GM19397 (cell line): ENCODE data around the gene NHERF1.

Source experiments
- ATAC-seq: cut with Tn5 transposase; IDR thresholded peaks from one replicate; pipeline ENCODE4 v1.9.1; 2021; ENCODE audit warnings: mild to moderate bottlenecking, moderate library complexity; ENCODE audit not compliant: unreplicated experiment

The NHERF1 gene

DNA sequence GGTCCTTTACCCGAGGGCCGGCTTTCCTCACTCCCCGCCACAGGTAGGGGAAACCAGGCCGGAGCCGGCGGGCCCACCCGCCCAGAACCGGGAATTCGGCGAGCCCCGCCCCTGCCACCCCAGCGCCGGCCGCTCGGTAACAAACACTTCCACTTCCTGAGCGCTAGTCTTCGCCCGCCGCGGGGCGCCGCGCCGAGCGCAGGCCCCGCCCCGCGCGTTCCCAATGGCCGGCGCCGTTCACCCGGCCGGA lies 224 bp upstream of the NHERF1 start:
- no peak for ATAC-seq

- ATAC-seq = peak; percentile 2
Measured at GRCh38 chr17:74749279-74750038, 1.0 kb downstream of the NHERF1 start.

DNA sequence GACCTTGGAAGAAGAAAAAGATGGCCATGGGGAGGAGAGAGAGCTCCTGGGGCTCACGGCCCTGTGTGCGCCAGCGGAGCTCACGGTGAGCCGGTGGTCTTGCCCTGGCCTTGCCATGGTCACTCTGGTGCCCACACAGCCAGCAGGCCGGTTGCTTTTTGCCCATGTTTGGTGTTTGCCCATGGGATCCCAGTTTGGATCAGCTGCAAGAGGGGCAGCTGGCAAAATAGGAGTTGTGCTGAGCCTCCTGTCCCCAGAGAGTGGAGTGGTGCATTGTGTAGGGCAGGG lies 1.6 kb downstream of the NHERF1 start:
- ATAC-seq = no peak

DNA sequence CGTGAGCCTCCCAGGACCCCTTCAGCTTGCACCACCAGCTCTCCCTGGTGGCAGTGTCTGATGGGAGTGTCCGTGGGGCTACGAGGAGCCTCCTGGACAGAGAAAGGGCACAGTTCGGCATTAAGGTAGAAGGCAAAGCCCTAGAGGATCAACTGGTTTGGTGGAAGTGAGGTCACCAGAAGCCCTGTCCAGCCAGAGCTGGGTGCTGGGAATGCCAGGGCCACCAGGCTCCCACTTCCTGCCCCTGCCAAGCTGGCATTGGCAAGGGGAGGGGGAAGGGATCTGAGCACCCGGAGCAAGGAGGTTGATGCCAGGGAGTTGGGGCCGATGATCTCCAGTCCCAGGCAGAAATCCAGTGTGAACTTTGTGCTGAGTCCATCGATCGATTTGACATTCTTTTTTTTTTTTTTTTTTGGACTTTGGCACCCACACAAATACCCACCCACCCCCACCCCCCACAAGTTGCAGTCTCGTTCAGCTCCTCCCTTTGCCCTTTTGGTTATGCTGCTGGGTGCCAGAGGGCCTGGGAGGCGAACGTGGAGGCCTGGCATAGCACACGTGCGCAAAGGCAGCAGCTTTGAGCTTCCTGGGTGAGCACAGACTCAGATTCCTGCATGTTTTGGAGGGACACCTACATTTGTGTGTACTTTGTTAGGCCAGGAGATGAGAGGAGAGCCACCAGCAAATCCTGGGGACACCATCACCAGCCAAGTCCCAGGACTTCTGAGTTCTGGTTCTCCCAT lies 2.1 kb downstream of the NHERF1 start:
- no peak for ATAC-seq

DNA sequence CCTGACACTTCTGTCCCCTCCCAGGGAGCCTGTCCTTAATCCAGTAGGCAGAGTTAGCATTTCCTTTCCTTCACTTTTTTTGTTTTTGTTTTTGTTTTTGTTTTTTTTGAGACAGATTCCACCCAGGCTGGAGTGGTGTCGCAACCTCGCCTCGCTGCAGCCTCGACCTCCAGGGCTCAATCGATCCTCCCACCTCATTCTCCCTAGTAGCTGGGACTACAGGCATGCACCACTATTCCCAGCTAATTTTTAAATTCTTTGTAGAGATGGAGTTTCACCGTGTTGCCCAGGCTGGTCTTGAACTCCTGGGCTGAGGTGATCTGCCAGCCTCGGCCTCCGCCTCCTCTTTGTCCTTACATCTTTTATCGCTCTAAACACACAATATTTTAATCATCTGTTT lies 4.0 kb downstream of the NHERF1 start:
- ATAC-seq = no peak

GRCh38 chr17:74752822-74753401 lies 4.5 kb downstream of the NHERF1 start:
- no peak for ATAC-seq

DNA sequence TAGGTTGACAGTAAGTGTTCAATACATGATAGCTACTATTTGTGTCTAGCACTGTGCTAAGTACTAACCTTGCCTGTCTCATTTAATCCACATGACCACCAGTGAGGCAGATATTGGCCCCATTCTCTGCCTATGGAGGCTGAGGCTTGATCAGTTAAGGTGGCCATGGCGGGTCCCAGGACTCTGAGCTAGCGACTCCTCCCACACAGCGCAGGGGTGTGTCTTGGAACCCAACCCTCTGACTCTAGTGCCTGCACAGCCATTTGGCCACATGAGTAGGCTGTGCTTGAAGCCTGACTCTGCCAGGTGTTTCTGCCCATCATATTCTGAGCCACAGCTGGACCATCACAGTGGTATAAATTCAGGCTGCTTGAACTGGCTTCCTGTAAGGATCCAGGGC lies 6.4 kb downstream of the NHERF1 start:
- no peak for ATAC-seq

DNA sequence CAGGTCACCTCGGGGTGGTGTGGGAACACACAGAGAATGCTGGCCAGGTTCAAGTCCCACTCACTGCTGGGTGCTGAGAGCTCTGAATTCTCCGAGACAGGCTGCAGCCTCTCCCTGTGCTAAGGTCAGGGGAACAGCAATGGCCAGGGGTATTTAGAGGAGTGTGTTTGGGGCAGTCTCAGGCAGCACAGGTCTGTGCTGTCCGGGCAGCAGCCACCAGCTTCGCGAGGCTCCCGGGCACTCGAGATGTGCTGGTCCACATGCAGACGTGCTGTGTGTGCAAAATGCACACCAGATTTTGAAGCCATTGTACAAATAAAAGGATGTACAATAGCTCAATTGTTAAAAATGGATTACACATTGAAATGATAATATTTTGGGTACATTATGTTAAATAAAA lies 7.1 kb downstream of the NHERF1 start:
- ATAC-seq = no peak

DNA sequence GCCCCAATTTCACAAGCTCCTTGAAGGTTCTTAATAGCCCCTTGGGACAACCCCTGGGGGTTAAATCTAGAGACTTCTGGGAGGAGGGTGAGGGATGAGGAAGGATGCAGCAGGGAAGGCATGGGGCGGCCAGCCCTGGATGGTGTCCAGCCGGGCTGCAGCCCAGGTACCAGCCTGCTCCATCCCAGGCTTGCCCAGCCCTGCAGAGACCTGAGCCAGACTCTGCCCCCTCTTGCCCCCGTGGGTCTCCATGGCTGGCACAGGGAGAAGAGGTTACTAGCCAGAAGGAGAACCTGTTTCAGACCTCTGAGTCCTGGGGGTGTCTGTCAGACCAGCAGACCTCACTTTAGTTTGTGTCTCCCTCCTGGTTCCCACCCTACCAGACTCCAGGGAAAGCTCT lies 8.5 kb downstream of the NHERF1 start:
- no peak for ATAC-seq

DNA sequence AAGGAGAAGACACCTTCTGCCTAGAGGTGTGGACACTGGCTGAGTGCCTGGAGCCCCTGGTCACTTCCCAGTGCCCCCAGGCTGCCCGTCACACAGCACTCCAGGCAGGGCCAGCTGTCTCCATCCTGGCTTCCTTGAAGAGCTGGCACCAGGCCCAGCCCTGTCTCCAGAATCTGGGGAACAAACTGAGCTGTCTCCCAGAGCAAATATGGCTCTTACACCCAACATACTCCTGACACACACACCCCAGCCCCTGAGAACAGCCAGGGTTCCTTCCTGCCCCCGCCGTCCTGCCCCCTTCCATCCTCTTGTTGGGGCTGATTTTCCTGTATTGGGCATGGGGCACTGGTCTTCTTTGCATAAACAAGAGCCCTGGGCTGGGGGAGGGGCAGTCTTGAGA lies 9.1 kb downstream of the NHERF1 start:
- no peak for ATAC-seq

GRCh38 chr17:74757931-74758847 lies 9.8 kb downstream of the NHERF1 start:
- no peak for ATAC-seq

GRCh38 chr17:74758848-74759168 lies 10.4 kb downstream of the NHERF1 start:
- ATAC-seq = no peak

DNA sequence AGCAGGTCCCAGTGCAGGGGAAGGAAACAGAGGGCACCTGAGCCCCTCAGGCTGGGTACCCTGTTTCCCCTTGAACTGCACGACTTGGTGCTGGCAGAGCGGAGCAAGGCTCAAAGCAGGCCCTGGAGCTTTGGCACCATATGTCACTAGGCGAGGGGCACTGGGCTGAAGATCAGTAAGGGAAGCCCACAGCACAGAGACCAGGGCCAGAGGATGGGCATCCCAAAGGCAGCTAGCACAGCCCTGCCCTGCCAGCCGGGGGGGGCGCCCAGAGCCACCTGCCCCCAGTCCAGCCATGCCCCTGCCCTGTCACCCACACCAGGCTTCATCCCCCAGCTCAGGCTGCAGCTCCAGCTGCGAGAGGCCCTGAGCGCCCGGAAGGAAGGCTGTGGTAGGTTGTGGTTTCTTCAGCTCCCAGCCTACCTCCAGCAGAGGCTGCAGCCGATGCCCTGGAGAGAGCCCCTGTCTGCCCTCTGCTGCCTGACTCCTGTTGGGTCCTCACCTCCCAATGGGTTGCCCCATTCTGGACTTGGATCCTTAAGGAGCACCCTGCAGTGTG lies 10.9 kb downstream of the NHERF1 start:
- no peak for ATAC-seq

DNA sequence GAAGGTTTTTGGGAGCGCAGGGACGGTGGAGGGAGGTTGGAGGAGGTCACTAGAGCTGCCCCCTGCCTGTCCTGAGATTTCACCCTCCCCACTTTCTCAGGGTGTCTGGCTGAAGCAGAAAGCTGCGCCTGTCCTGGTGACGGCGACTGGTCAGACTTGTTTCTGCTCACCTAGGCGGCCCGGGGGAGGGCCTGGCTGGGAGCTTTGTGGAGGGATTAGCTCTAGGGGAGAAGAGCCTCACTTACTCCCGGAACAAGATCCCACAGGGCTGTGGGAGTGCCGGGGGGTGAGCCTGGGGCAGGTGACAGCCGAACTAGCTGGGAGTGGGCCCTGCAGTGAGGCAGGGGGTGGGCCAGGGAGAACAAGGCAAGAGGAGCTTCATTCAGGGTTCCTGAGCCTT lies 11.5 kb downstream of the NHERF1 start:
- ATAC-seq = no peak

DNA sequence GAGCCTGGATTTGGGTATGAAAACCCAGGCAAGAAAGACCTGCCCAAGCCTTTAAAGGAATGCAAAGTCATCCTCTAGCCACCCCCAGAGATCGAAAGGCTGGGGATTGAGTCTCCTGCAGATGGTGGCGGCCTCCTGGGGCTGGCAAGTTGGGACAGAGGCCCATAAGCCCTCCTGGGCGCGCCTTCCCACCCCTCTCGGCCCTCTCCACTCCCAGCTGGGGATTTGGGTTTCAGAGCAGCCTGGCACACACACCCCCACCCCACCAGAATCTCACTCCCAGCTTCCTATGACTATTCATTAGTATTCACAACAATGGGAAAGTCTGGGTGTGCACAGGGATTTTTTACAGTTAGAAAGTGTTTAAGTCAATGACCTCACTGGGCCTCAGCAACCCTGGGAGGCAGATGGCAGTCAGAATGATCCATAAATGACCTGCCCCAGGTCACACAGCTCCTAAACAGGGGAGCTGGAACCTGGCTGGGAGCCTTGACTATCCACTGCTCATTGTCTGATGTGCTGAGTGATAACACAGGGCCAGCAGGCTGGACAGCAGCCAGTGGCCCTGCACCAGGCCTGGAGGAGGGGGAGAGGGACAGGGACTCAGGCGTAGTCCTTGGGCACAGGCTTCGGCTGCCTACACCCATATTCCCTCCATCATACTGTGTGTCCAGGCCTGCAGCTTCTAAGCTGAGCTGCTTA lies 12.1 kb downstream of the NHERF1 start:
- ATAC-seq = no peak

GRCh38 chr17:74761419-74761818 lies 13.0 kb downstream of the NHERF1 start:
- ATAC-seq = no peak

GRCh38 chr17:74761931-74762330 lies 13.5 kb downstream of the NHERF1 start:
- no peak for ATAC-seq

DNA sequence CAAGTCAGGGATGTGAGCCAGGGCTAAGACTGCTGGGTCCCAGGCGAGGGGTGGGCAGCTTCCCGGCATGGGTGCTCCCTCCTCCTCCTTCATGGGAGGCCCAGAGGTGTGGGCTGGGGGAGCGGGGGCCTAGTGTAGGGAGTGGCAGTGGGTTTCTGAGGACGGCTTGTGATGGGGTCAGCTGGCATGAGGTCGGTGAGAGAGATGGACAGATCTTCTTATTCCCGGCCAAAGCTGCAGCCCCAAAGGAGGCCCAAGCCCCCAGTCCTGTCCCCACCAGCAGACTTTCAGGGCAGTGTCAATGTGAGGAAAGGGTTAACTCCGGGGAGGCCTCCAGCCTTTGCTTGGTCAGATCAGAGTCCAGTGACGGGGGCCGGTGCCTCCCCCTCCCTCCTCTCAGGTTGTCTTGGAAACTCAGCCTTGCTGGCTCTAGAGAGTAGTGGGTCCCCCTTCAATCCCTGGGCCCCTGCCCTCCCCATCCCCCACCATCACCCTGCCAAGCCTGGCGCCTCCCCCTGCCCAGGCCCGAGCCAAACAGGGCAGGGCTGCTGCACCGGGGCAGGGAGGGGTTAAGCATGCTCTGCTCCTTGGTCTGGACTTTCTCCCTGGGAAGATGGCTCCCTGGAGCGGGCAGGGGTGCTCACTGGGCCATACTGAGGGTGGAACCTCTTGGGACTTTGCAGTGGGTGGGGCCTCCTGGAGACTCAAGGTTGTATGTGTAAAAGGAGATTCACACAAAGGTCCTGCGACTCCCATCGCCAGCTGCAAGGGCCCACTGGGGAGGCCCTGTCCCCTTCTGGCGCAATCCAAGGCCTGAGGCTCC lies 15.3 kb downstream of the NHERF1 start:
- no peak for ATAC-seq

DNA sequence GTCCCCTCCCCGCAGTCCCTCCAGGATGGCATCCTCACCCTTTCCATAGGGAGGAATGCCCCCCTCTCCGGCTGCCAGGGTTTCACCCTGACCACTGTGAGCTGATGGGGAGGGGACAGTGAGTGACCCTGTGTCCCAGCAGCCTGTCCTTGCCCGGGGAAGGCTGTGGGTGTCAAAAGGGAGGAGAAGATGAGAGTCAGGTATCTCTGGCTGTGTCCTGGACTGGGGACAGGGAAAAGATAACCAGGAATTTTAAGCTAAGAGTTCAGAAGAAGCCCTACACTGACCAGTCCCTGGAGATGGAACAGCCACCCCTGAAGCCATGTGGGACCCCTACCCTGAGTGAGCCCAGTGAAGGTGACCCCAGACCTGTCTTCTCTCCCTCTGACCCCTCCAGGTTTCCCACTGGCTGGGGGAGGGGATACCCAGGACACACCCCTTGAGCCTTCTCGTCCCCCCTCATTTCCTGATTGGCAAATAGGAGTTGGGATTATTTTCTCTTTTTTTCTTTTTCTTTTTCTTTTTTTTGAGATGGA lies 16.4 kb downstream of the NHERF1 start:
- ATAC-seq = no peak

GRCh38 chr17:74766413-74766812 lies 18.0 kb downstream of the NHERF1 start:
- no peak for ATAC-seq
